Measurements from ENCODE around the gene SIRPB2. TPM values are rescaled to one million over a fixed set of nuclear protein-coding genes. Genes with fewer than 3 reads are reported as not detected.

Gene SIRPB2
- total and polyA plus RNA-seq, 10 of the 15 experiments (the other 5 are each of a cell fraction or from before 2014, with no cell fraction given), result not detected

- no peak for FAIRE-seq
- H4K20me1 ChIP-seq (ENCODE audit: control insufficient read depth, insufficient read depth), result no peaks in the 10 kb centered on the region
- in situ Hi-C loops (cut with MboI), result no loop called here
- H3K9me3 ChIP-seq (replicated peaks; ENCODE audit: control insufficient read depth, insufficient read depth, low read length), result peaks cover 3% of the 10 kb centered on the region; the same call in 1 of the 3 replicates
- RAD21 ChIA-PET (ENCODE audit: unreplicated experiment), result interaction anchor here (0.8 to 5.6 kb wide), 3 partner anchors 70 to 228 kb away, joined by 3 to 44 read pairs (median 5); no protein-coding TSS in a partner anchor
- CTCF ChIA-PET, result interaction anchor here (0.8 to 7.6 kb wide), 8 partner anchors 17 to 271 kb away, joined by 3 to 66 read pairs (median 6); no protein-coding TSS in a partner anchor
- no peak overlapping the region for H2AFZ ChIP-seq (ENCODE audit: control insufficient read depth, low read depth, low read length)
- POLR2A ChIA-PET, result no interaction called here
- 0 out of 2 replicates have a peak, but pooled peaks cover 3% of the 10 kb centered on the region for H3K4me1 ChIP-seq (ENCODE audit: control insufficient read depth, insufficient read depth, low read length)
- no peak overlapping the region for H3K27ac ChIP-seq (ENCODE audit: control insufficient read depth, insufficient read depth)
- intact Hi-C loops (cut with micrococcal nuclease; ENCODE audit: unreplicated experiment), result loop anchor here (5.0 kb wide), 1 partner anchor 126 kb away; no protein-coding TSS in a partner anchor
- no TSS peak for BruUV-seq (replicated peaks)
- DNase-seq (ENCODE audit: low read depth, low spot score), result no peak
- WGBS (ENCODE audit: insufficient coverage, insufficient replicate concordance, low lambda C conversion rate, missing lambda C conversion rate), result 50% methylated on average over 1 of the region's 1 CpG
- H3K36me3 ChIP-seq (ENCODE audit: control insufficient read depth in 2 of 2, insufficient read depth in 2 of 2, low read length in 1 of 2), result no peaks in the 10 kb centered on the region
- H3K79me2 ChIP-seq (ENCODE audit: control insufficient read depth, insufficient read depth, low read length), result no peaks in the 10 kb centered on the region
- ATAC-seq, result no peak
- no peak overlapping the region for H3K4me2 ChIP-seq (ENCODE audit: control insufficient read depth, insufficient read depth)
- H3K4me3 ChIP-seq, result no peak overlapping the region
- SMC1A ChIA-PET (ENCODE audit: uncharacterized antibody, unreplicated experiment), result interaction anchor here (0.9 to 11.1 kb wide), 8 partner anchors 17 to 296 kb away, joined by 3 to 138 read pairs (median 4); no protein-coding TSS in a partner anchor
- TF ChIP-seq EP300 (IDR thresholded peaks at IDR 0.05; ENCODE audit: borderline replicate concordance in 1 of 2, control insufficient read depth in 1 of 2, low read depth in 2 of 2, low read length in 2 of 2), result no peak
- TF ChIP-seq CUX1 (IDR thresholded peaks at IDR 0.05; ENCODE audit: insufficient replicate concordance, low read depth, low read length), result no peak
- no peak for TF ChIP-seq HDAC6 (IDR thresholded peaks at IDR 0.05; ENCODE audit: unreplicated experiment)
- TF ChIP-seq IRF5 (IDR thresholded peaks at IDR 0.05; ENCODE audit: borderline replicate concordance), result no peak
- no peak for TF ChIP-seq IRF3 (IDR thresholded peaks at IDR 0.05)
- no peak for TF ChIP-seq BRCA1 (IDR thresholded peaks at IDR 0.05; ENCODE audit: low read depth, low read length)
- no peak for TF ChIP-seq EGR1 (IDR thresholded peaks at IDR 0.05; ENCODE audit: borderline replicate concordance in 1 of 2, low read depth in 2 of 2, low read length in 2 of 2)
- TF ChIP-seq ATF2 (IDR thresholded peaks at IDR 0.05; ENCODE audit: low read length), result no peak
- TF ChIP-seq MAX (IDR thresholded peaks at IDR 0.05; ENCODE audit: low read depth, low read length), result no peak
- TF ChIP-seq BHLHE40 (IDR thresholded peaks at IDR 0.05; ENCODE audit: borderline replicate concordance in 1 of 2, low read depth in 2 of 2, low read length in 1 of 2), result no peak
- TF ChIP-seq MYC (IDR thresholded peaks at IDR 0.05; ENCODE audit: insufficient read depth, insufficient read length, insufficient replicate concordance, low read length, severe bottlenecking), result no peak
- peaks cover 0 to 8% of the 10 kb centered on the region in 2 experiments; a peak in 1 of 4 replicates for H3K27me3 ChIP-seq (replicated peaks in 1 of 2; ENCODE audit: control insufficient read depth in 2 of 2, insufficient read depth in 2 of 2, low read length in 1 of 2)
- H3K9ac ChIP-seq (ENCODE audit: control insufficient read depth, insufficient read depth, low read length), result no peak overlapping the region
Observed at GRCh38 chr20:1505871-1506270, 14.7 kb upstream of the SIRPB2 start.

Measured in GM12878 (cell line).